ENCODE measurements around the gene NBDY.

- no peak for TF ChIP-seq CTCF (conservative IDR thresholded peaks at IDR 0.05; ENCODE audit: low read length)
- no peak for TF ChIP-seq EZH2phosphoT487 (IDR thresholded peaks at IDR 0.05; ENCODE audit: borderline replicate concordance, low read depth, low read length)
These were observed 76.4 kb downstream of the NBDY start for GRCh38 chrX:56805399-56805798.
